NCI-H524 treated with DMSO at 0.1 percent for 48 hours (cell line): Measurements from ENCODE around the gene AMMECR1.
"Not testable (repeated sequence)": the region's sequence is repeated elsewhere in the genome, so short reads cannot be mapped to it uniquely, and the experiment has no call there.

Source experiments
- DNase-seq: peaks from one replicate; lab custom pipeline; 2025; lab: John Stamatoyannopoulos, UW

Gene AMMECR1

DNA sequence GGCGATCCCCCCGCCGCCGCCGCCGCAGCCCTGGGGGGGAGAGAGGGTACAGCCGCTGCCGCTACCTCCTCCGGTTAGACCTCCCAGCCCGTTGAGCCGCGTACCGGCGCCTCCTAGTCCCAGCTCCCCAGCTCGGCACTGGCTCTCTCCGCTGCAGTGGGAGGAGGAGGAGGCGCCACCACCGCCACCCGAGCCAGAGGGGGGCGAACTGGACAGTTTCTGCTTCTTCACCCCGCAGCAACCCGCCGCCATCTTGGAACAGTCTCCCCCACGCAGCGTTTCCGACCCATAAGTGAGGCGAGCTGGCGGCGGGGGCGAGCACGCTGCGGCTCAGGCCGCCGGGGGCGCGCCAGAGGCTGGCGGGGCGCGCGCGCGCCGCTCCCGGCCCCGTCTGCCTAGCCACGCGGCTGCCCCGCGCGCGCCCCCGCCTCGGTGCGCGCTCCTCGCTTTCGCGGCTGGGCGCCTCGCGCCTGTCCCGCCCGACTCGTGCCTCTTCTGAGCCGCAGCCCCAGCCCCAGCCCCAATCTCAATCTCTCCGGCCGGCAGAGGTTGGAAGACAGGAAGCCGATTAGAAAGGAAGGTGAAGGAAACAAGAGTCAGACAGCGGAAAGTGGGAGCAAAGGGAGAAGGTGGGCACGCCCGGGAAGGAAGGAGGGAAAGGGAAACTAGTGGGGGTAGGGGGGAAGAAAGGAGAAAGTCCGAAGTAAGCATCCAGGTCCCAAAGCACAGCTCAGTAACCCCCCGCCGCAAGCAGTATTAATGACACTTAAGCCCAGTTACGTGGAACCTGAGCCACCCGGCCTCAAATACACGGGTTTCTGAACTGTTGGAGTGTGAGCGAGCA is at the start of gene AMMECR1:
Gene AMMECR1, minus strand, starts transcription at position 266 of the 844 bp plus-strand sequence. Its CDS starts 14 bp downstream, at position 252.
- DNase-seq = peak; percentile 33

GRCh38 chrX:110363244-110363643 is 45.4 kb upstream of the AMMECR1 start:
- no peak for DNase-seq

GRCh38 chrX:110359273-110359672 is 41.4 kb upstream of the AMMECR1 start:
- DNase-seq = no peak

DNA sequence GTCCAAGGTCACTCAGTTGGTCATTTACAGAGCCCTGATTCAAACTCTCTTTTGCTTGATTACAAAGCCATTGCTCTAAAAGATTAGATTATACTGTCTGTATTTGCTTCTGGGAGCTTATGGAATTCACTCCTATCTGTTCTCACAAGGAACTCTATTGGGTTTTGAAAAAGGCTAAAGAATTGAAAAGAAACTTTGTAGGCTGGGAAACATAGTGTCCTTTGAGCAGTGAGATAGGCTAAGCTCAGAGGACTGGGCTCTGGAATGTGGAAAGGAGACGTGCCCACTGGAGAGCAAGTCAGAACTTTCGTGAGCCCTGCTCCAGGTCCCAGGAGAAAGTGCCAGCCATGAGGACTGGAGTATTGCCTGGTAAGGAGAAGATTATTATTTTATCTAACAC is 40.7 kb upstream of the AMMECR1 start, which contains the start of gene RTL9:
Gene RTL9, plus strand, starts transcription at position 301 of the 400 bp plus-strand sequence. CDS start 91,770 bp downstream, outside the sequence.
- DNase-seq = no peak

DNA sequence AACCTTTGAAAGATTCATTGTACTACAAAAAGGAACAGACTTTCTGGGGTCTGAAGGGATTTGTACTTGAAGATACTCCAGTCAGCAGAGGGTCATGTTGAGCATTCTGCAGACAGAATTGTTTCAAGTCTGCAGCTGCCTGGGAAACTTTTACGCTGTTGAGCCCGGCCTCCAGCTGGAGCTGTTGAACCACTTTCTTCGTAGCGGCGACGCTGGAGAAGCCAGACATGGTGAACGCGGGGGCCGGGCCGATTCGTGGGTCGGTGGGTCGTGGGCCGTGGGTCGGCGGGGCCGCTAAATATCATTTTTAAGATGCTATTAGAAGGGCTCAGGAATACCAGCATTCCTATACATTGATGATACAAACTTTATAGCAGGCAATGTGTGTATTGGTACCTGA is 28.8 kb upstream of the AMMECR1 start:
- no peak for DNase-seq

DNA sequence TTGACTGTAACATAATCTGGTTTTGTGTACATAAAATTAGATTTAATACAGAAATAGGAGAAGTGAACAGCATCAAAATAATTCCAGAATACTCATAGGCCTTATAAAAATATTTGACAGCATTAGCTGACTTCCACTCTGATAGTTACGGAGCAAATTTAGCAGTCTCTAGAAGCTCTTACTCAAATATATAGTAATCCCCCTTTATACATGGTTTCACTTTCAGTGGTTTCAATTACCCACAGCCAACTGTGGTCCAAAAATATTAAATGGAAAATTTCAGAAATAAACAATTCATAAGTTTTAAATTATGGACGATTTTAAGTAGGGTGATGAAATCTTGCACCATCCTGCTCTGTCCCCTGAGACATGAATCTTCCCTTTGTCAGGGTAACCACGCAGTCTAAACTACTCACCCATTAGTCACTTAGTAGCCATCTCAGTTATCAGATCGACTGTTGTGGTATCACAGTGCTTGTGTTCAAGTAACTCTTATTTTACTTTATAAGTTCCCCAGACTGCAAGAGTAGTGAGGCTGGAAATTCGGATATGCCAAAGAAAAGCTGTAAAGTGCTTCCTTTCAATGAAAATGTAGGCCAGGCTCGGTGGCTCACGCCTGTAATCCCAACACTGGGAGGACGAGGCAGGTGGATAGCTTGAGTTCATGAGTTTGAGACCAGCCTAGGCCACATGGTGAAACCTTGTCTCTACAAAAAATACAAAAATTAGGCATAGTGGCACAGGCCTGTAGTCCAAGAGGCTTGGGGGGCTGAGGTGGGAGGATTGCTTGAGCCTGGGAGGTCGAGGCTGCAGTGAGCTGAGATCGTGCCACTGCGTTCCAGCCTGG is 23.5 kb upstream of the AMMECR1 start:
- DNase-seq = no peak

DNA sequence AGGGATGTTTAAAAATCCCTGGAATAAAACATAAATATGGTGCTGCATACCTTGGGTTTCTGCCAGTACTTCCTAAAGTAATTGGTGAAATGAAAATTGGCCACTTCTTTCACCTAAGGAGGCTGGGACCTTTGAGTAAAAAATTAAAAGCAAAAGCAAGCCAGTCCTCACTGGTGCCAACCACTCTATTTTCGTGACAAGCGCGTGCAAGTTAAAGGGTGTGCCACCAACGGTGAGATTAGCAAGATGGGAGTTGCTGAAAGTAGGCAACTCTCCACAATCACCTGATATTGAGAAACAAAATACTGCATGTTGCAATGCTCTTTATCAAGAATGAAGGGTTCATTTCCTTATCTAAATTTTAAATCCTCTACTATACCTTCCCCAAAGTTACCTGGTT is 21.1 kb upstream of the AMMECR1 start:
- no peak for DNase-seq

DNA sequence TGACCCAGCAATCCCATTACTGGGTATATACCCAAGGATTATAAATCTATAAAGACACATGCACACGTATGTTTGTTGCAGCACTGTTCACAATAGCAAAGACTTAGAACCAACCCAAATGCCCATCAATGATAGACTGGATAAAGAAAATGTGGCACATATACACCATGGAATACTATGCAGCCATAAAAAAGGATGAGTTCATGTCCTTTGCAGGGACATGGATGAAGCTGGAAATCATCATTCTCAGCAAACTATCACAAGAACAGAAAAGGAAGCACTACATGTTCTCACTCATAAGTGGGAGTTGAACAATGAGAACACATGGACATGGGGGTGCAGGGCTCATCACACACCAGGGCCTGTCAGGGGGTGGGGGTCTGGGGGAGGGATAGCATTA is 15.6 kb upstream of the AMMECR1 start:
- not testable (repeated sequence) for DNase-seq

GRCh38 chrX:110331444-110332030 is 13.7 kb upstream of the AMMECR1 start:
- DNase-seq = no peak

- not testable (repeated sequence) for DNase-seq
These were observed 10.7 kb upstream of the AMMECR1 start for GRCh38 chrX:110328613-110329012.

- no peak for DNase-seq
These were observed 9.5 kb upstream of the AMMECR1 start for GRCh38 chrX:110327336-110327735.

- no peak for DNase-seq
These were observed 8.8 kb upstream of the AMMECR1 start for GRCh38 chrX:110326712-110327111.

DNA sequence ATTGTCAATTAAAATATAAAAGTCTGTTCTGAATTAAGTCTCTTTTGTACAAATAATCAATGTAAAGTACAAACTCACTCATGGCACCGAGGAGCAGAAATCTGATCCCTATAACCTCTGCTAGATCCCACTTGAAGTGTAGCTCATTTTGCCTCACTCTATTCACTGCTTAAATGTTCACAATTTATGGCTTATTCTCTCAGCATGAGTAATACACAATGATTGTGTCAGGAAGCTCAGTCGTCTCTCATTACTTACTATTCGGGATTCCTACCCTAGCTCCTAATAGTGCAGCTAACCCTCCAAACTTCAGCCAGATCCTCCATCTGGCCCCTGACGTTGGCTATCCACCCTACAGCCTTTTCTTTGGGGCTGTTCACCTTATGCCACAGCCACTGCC is 4.7 kb upstream of the AMMECR1 start:
- DNase-seq = peak; percentile 89

DNA sequence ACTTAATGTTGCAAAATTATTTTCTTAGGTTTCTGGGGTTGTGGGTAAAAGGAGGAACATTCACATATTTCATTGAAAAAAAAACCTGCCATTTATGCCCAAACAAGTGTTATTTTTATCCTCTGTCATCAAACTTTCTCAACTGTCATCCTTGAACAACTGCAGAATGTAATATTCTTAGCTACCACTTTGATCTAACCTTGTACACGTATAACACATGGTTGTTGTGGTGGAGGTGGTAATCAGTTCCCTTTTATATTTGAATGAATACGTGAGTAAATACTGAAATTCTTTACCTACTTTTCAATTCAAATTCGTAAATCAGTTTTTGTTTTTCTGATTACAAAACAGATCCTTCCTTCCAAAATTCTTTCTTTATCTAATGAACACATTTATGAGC is 3.8 kb upstream of the AMMECR1 start:
- no peak for DNase-seq

DNA sequence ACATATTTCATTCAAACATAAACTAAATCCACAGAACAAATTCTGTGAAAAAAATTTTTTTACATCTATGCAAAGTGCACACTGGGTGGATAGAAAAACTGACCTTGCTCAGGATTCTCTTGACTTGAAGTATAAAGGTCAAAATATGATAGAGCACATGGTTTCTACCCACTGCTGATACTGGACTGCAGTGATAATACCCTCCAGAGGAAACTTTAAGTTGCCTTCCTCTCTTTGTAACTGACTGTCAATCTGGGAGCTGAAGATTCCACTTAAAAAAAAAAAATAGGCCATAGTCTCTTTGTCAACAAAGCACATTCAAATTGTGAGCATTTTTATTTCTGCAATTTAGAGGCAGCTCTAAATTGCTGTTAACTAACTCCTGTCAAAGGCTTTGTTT is 3.2 kb upstream of the AMMECR1 start:
- DNase-seq = no peak

GRCh38 chrX:110320381-110320987 is 2.6 kb upstream of the AMMECR1 start:
- no peak for DNase-seq

- no peak for DNase-seq
These were observed 731 bp upstream of the AMMECR1 start for GRCh38 chrX:110318664-110318968.

- DNase-seq = no peak
These were observed 645 bp downstream of the AMMECR1 start for GRCh38 chrX:110317061-110317819.

GRCh38 chrX:110316351-110317060 is 1.4 kb downstream of the AMMECR1 start:
- DNase-seq = no peak

GRCh38 chrX:110315551-110315950 is 2.3 kb downstream of the AMMECR1 start:
- no peak for DNase-seq
